ENCODE data around the gene RHOH.

The RHOH gene

DNA sequence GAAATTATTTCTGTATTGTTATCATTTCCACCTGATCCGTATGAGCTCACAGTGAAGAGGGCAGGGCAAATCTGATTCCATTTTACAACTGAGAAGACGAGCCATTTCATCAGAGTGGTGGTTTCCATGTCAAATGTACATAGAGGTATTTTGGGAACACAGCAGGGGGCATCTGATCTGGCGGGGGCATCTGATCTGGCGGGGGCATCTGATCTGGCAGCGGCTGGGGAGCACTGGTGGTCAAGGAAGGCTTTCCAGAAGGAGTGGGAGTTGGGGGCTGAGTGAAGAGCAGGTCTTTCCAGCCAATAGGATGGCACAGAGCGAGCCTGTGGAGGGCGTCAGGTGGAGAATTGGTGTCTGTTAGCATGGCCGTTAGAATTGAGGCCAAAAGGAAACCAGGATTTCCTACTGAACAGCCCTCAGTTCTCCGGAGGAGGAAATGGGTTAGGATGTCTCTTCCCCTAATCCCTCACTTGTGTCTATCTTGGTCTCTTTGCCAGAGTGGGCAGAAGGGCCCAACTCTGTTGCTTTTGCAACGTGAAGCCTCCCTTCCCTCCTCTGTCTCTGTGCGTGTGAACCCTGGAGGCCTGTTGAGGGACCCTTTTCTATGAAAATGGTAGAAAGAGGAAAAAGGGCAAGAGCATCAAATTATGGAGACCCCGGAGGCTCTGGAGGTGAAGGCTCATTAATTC lies 41.3 kb downstream of the RHOH start:
- no peak for ATAC-seq
- TF ChIP-seq ESRRG (CRISPR knock-in tag; IDR thresholded peaks at IDR 0.05) (no peak), ZFP3 (CRISPR knock-in tag; IDR thresholded peaks at IDR 0.05) (no peak), GLIS3 (CRISPR knock-in tag; IDR thresholded peaks at IDR 0.05) (no peak), CSDC2 (CRISPR knock-in tag; IDR thresholded peaks at IDR 0.05) (no peak), ZNF8 (CRISPR knock-in tag; IDR thresholded peaks at IDR 0.05) (no peak), OSR1 (CRISPR knock-in tag; IDR thresholded peaks at IDR 0.05) (no peak)
- TF ChIP-seq, protein P1, sequence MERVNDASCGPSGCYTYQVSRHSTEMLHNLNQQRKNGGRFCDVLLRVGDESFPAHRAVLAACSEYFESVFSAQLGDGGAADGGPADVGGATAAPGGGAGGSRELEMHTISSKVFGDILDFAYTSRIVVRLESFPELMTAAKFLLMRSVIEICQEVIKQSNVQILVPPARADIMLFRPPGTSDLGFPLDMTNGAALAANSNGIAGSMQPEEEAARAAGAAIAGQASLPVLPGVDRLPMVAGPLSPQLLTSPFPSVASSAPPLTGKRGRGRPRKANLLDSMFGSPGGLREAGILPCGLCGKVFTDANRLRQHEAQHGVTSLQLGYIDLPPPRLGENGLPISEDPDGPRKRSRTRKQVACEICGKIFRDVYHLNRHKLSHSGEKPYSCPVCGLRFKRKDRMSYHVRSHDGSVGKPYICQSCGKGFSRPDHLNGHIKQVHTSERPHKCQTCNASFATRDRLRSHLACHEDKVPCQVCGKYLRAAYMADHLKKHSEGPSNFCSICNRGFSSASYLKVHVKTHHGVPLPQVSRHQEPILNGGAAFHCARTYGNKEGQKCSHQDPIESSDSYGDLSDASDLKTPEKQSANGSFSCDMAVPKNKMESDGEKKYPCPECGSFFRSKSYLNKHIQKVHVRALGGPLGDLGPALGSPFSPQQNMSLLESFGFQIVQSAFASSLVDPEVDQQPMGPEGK (CRISPR knock-in tag; IDR thresholded peaks at IDR 0.05; ENCODE audit: borderline replicate concordance), result no peak

DNA sequence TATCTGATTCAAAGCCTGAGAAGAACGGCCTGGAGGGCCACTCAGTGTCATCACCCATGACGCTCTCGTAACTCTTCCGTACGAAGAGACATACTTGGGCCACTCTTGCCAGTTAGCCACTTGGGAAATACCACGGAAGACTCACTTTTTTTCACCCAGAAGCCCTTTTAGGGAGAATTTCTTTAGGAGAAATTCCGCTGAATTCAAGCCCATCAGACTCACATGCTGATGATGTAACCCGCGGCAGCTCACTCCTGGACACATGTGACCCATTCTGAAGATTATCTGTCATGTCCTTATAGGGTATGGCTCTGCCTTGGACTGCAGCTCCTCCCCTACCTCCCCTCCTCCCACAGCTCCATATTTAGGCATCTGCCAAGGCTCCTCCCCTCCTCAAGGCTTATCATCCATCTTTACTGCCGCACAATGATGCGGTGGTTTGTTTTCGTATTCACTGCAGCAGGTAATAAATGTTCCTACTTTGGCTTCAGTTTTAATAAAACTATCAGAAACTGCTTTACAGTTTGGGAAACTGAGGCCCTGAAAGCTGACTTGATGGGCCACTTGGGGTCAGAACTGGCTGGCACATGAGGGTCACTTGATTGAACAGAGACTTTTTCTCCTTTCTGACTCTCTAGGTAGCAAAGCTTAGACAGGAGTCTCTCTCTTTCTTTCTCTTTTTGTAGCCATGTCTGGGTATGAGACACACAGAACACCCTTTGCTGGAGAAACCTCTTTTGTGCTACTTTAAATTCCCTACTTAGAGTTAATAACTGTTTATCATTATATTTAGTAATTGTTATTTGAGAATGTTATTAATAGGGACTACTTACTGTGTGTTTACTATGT lies 42.1 kb downstream of the RHOH start:
- ATAC-seq, result no peak
- TF ChIP-seq ZNF565 (CRISPR knock-in tag; conservative IDR thresholded peaks at IDR 0.05; ENCODE audit: low read depth) (no peak), TOX (CRISPR knock-in tag; IDR thresholded peaks at IDR 0.05; ENCODE audit: borderline replicate concordance) (no peak), ARNTL (CRISPR knock-in tag; IDR thresholded peaks at IDR 0.05; ENCODE audit: borderline replicate concordance, low read depth) (no peak), ZFP3 (CRISPR knock-in tag; IDR thresholded peaks at IDR 0.05) (no peak), ZNF8 (CRISPR knock-in tag; IDR thresholded peaks at IDR 0.05) (no peak), OSR1 (CRISPR knock-in tag; IDR thresholded peaks at IDR 0.05) (no peak), GLIS3 (CRISPR knock-in tag; IDR thresholded peaks at IDR 0.05) (no peak), ESRRG (CRISPR knock-in tag; IDR thresholded peaks at IDR 0.05) (no peak)
- TF ChIP-seq, protein P1 (CRISPR knock-in tag; IDR thresholded peaks at IDR 0.05; ENCODE audit: borderline replicate concordance), result no peak
- TF ChIP-seq, protein P2, sequence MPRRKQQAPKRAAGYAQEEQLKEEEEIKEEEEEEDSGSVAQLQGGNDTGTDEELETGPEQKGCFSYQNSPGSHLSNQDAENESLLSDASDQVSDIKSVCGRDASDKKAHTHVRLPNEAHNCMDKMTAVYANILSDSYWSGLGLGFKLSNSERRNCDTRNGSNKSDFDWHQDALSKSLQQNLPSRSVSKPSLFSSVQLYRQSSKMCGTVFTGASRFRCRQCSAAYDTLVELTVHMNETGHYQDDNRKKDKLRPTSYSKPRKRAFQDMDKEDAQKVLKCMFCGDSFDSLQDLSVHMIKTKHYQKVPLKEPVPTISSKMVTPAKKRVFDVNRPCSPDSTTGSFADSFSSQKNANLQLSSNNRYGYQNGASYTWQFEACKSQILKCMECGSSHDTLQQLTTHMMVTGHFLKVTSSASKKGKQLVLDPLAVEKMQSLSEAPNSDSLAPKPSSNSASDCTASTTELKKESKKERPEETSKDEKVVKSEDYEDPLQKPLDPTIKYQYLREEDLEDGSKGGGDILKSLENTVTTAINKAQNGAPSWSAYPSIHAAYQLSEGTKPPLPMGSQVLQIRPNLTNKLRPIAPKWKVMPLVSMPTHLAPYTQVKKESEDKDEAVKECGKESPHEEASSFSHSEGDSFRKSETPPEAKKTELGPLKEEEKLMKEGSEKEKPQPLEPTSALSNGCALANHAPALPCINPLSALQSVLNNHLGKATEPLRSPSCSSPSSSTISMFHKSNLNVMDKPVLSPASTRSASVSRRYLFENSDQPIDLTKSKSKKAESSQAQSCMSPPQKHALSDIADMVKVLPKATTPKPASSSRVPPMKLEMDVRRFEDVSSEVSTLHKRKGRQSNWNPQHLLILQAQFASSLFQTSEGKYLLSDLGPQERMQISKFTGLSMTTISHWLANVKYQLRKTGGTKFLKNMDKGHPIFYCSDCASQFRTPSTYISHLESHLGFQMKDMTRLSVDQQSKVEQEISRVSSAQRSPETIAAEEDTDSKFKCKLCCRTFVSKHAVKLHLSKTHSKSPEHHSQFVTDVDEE (CRISPR knock-in tag; IDR thresholded peaks at IDR 0.05), result no peak

DNA sequence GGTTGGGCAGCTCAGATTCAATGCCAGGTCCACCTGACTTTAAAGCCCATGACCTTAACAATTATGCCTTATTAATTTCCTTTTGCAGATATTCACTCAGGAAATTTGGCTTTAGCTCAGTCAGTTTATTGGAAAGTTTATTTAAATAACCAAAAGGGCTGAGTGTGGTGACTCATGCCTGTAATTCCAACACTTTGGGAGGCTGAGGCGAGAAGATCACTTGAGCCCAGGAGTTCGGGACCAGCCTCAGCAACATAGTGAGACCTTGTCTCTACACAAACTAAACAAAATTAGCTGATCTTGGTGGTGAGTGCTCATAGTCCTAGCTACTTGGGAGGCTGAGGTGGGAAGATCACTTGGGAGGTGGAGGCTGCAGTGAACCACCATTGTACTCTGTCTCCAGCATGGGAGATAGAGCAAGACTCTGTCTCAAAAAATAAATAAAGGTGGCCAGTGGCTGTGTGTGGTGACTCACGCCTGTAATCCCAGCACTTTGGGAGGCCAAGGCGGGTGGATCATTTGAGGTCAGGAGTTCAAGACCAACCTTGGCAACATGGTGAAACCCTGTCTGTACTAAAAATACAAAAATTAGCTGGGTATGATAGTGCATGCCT lies 43.3 kb downstream of the RHOH start:
- no peak for TF ChIP-seq ISL1 (CRISPR knock-in tag; IDR thresholded peaks at IDR 0.05)
- TF ChIP-seq RARB (CRISPR knock-in tag; IDR thresholded peaks at IDR 0.05), result no peak
- TF ChIP-seq, protein P3, sequence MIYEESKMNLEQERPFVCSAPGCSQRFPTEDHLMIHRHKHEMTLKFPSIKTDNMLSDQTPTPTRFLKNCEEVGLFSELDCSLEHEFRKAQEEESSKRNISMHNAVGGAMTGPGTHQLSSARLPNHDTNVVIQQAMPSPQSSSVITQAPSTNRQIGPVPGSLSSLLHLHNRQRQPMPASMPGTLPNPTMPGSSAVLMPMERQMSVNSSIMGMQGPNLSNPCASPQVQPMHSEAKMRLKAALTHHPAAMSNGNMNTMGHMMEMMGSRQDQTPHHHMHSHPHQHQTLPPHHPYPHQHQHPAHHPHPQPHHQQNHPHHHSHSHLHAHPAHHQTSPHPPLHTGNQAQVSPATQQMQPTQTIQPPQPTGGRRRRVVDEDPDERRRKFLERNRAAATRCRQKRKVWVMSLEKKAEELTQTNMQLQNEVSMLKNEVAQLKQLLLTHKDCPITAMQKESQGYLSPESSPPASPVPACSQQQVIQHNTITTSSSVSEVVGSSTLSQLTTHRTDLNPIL (CRISPR knock-in tag; IDR thresholded peaks at IDR 0.05; ENCODE audit: low read depth), result no peak
- TF ChIP-seq, protein P4, sequence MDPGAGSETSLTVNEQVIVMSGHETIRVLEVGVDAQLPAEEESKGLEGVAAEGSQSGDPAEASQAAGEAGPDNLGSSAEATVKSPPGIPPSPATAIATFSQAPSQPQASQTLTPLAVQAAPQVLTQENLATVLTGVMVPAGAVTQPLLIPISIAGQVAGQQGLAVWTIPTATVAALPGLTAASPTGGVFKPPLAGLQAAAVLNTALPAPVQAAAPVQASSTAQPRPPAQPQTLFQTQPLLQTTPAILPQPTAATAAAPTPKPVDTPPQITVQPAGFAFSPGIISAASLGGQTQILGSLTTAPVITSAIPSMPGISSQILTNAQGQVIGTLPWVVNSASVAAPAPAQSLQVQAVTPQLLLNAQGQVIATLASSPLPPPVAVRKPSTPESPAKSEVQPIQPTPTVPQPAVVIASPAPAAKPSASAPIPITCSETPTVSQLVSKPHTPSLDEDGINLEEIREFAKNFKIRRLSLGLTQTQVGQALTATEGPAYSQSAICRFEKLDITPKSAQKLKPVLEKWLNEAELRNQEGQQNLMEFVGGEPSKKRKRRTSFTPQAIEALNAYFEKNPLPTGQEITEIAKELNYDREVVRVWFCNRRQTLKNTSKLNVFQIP (CRISPR knock-in tag; IDR thresholded peaks at IDR 0.05; ENCODE audit: borderline replicate concordance, low read depth), result no peak
- TF ChIP-seq, protein P5, sequence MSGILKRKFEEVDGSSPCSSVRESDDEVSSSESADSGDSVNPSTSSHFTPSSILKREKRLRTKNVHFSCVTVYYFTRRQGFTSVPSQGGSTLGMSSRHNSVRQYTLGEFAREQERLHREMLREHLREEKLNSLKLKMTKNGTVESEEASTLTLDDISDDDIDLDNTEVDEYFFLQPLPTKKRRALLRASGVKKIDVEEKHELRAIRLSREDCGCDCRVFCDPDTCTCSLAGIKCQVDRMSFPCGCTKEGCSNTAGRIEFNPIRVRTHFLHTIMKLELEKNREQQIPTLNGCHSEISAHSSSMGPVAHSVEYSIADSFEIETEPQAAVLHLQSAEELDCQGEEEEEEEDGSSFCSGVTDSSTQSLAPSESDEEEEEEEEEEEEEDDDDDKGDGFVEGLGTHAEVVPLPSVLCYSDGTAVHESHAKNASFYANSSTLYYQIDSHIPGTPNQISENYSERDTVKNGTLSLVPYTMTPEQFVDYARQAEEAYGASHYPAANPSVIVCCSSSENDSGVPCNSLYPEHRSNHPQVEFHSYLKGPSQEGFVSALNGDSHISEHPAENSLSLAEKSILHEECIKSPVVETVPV (CRISPR knock-in tag; IDR thresholded peaks at IDR 0.05), result no peak
- TF ChIP-seq ZC3H10 (CRISPR knock-in tag; IDR thresholded peaks at IDR 0.05), result no peak
- no peak for TF ChIP-seq TCF4 (CRISPR knock-in tag; IDR thresholded peaks at IDR 0.05; ENCODE audit: borderline replicate concordance)
- no peak for TF ChIP-seq GLIS3 (CRISPR knock-in tag; IDR thresholded peaks at IDR 0.05)
- no peak for TF ChIP-seq ZFP3 (CRISPR knock-in tag; IDR thresholded peaks at IDR 0.05)
- TF ChIP-seq OSR1 (CRISPR knock-in tag; IDR thresholded peaks at IDR 0.05), result no peak
- TF ChIP-seq ZNF70 (CRISPR knock-in tag; IDR thresholded peaks at IDR 0.05), result no peak
- no peak for TF ChIP-seq BACH2 (CRISPR knock-in tag; IDR thresholded peaks at IDR 0.05; ENCODE audit: borderline replicate concordance)
- TF ChIP-seq, protein P1 (CRISPR knock-in tag; IDR thresholded peaks at IDR 0.05; ENCODE audit: borderline replicate concordance), result no peak
- no peak for ATAC-seq

Measured in SK-N-SH treated with all-trans-retinoic acid at 6 μM for 48 hours (cell line).